Measurements from ENCODE around the gene CALHM3. TPM values are rescaled to one million over a fixed set of nuclear protein-coding genes. Genes with fewer than 3 reads are reported as not detected.

The CALHM3 gene
- total RNA-seq, 2 experiments from 2014 or later = not detected

- no peaks in the 10 kb centered on the region for H3K9me2 ChIP-seq (ENCODE audit: insufficient read depth, low read length)
- H3K79me2 ChIP-seq (ENCODE audit: insufficient read depth, low read depth, low read length) = no peaks in the 10 kb centered on the region
- no peaks in the 10 kb centered on the region for H3K9me3 ChIP-seq (ENCODE audit: low read length)
- no peak within 1 kb of the TSS for H3K27ac ChIP-seq (ENCODE audit: low read depth, low read length, poor library complexity, severe bottlenecking)
- no TSS peak for BruUV-seq (replicated peaks)
- no peaks in the 10 kb centered on the region for H4K20me1 ChIP-seq (ENCODE audit: insufficient read depth, low read length)
- H2AFZ ChIP-seq (ENCODE audit: low read length) = no peak within 1 kb of the TSS
- H3K36me3 ChIP-seq (ENCODE audit: insufficient read depth, low read length) = peaks cover 19% of the 10 kb centered on the region
- no peak for TF ChIP-seq EZH2phosphoT487 (IDR thresholded peaks at IDR 0.05; ENCODE audit: borderline replicate concordance, low read depth, low read length)
- TF ChIP-seq CTCF (conservative IDR thresholded peaks at IDR 0.05; ENCODE audit: low read length) = no peak
- no peaks in the 10 kb centered on the region for H3K4me1 ChIP-seq (ENCODE audit: insufficient read depth, low read length, poor library complexity, severe bottlenecking)
- H3K4me3 ChIP-seq (ENCODE audit: low read depth, low read length, poor library complexity, severe bottlenecking) = no peak within 1 kb of the TSS
- intact Hi-C loops (cut with micrococcal nuclease; ENCODE audit: unreplicated experiment) = loop anchor here (2.0 kb wide), 1 partner anchor 25 kb away; no protein-coding TSS in a partner anchor
- no peak for DNase-seq (ENCODE audit: low spot score)
- POLR2A ChIA-PET = no interaction called here
- peak within 1 kb of the TSS; percentile 1; the same call in 1 of the 2 replicates for H3K4me2 ChIP-seq (ENCODE audit: low read length)
- CTCF ChIA-PET (ENCODE audit: unreplicated experiment) = no interaction called here
These were observed 27.1 kb downstream of the CALHM3 start, which contains the start of gene CALHM2 for GRCh38 chr10:103451831-103452505. Gene CALHM2, minus strand, starts transcription at chr10:103452370. Its CDS starts 2,429 bp downstream, at chr10:103449941.

DNA sequence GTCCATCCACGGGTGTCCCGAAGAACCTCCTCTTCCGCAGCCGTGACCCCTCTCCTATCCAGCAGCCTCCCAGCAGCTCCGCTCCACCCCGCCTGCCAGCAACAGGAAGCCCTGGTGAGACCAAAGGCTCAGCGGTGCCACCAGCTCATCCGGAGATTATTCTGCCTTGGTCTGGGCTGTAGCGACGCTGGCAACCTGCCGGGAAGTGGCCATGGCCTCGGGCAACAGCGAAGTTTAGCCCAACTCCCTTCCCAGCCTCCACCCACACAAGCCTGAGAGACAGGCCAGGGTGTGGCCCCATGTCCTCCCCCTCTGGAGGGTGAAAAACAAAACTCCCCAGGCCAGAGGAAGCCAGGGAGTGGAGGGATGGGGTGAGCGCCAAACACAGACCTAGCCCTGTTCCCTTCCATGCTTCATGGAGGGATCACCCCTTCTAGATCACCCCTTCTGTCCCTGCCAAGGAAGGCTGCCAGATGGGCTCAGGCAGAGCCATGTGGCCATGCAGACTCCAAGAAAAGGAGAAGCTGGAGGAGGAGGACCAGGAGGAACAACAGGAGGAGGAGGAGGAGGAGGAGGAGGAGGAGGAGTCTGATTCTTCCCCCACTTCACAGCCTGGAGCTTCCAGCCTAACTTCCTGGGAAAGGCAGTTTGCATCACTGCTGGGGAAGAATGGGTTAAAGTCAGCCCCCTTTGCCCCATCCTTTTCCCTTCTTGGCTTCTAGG lies 27.8 kb downstream of the CALHM3 start:
- no peaks in the 10 kb centered on the region for H3K4me1 ChIP-seq (ENCODE audit: insufficient read depth, low read length, poor library complexity, severe bottlenecking)
- intact Hi-C loops (cut with micrococcal nuclease; ENCODE audit: unreplicated experiment) = no loop called here
- POLR2A ChIA-PET = no interaction called here

More for the DNA sequence above, 27.8 kb downstream of the CALHM3 start:
- DNase-seq (ENCODE audit: low spot score) = no peak
- H3K36me3 ChIP-seq (ENCODE audit: insufficient read depth, low read length) = peaks cover 26% of the 10 kb centered on the region
- CTCF ChIA-PET (ENCODE audit: unreplicated experiment) = no interaction called here
- no peaks in the 10 kb centered on the region for H3K9me3 ChIP-seq (ENCODE audit: low read length)
- TF ChIP-seq CTCF (conservative IDR thresholded peaks at IDR 0.05; ENCODE audit: low read length) = no peak
- TF ChIP-seq EZH2phosphoT487 (IDR thresholded peaks at IDR 0.05; ENCODE audit: borderline replicate concordance, low read depth, low read length) = no peak
- no peak overlapping the region for H3K4me2 ChIP-seq (ENCODE audit: low read length)
- H3K79me2 ChIP-seq (ENCODE audit: insufficient read depth, low read depth, low read length) = no peaks in the 10 kb centered on the region
- no TSS peak for BruUV-seq (replicated peaks)
- no peak overlapping the region for H3K4me3 ChIP-seq (ENCODE audit: low read depth, low read length, poor library complexity, severe bottlenecking)
- no peaks in the 10 kb centered on the region for H4K20me1 ChIP-seq (ENCODE audit: insufficient read depth, low read length)
- H3K9me2 ChIP-seq (ENCODE audit: insufficient read depth, low read length) = no peaks in the 10 kb centered on the region
- no peak overlapping the region for H3K27ac ChIP-seq (ENCODE audit: low read depth, low read length, poor library complexity, severe bottlenecking)
- H2AFZ ChIP-seq (ENCODE audit: low read length) = no peak overlapping the region
